Fibroblast of skin of abdomen (primary cell): ENCODE measurements around the gene SMYD5.

ENCODE experiments used
- DNase-seq: peaks from one replicate; pipeline ENCODE4 v3.0.0-alpha.2; 2013

The SMYD5 gene

GRCh38 chr2:73239776-73240175, 25.7 kb downstream of the SMYD5 start:
- peak; percentile 28 for DNase-seq

DNA sequence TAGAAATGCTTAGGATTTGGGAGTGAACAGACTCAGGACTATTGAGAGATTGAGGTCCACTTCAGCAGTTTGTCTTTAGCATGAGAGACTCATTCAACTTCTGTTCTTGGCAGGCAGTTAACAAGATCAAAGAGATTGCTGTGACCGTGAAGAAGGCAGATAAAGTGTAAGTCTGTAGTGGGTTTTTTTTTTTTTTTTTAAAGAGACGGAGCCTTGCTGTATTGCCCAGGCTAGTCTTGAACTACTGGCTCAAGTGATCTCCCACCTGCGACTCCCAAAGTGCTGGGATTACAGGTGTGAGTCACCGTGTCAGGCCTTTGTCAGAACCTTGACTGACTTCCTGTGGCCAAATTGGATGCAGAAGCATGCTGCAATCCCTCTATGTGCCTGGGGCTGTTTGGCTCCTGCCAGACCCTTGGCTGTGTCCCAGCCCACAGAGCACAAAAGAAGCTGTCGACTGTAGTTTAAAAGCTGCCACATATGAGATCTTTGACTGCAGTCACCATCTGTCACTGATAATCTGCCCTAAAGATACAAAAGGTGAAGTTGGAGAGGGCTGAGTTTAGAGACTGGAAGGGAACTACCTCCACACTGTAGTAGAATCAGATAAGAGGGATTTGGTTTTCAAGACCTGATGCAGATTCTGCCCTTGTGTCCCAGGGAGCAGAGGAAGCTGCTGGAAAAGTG, 30.0 kb downstream of the SMYD5 start:
- DNase-seq: peak; percentile 8

DNA sequence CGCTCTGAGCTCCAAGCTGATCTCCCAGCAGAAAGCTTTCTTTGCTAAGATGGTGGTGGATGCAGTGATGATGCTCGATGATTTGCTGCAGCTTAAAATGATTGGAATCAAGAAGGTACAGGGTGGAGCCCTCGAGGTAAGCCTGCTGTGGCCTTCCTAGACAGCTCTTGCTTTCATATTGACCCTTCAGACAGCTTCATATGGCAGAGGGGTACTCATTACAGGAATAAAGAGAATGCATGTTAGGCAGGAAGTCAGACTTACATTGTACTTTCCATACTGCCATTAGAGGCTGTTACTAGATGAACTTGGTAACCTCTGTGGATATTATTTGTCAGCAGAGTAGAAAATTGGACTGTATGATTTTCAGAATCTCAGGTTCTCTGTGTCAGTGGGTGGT, 30.5 kb downstream of the SMYD5 start:
- no peak for DNase-seq

DNA sequence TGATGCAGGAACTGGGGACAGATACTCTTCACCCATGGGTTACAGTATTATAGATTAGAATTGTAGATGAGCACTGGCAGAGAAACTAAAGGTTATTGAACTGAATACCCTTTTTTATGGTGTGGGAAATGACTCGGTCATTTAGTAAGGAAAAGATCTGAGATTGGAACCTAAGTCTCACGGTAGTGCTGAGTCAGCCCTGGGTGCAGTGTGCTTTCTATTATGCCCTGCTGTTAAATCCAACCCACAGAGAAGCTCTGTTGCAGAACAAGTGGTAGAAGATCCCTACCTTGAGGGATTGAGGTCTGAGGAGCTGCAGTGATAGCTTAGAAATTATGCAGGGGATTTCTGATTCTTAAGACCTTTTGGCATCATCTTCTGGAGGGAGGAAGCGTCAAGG, 32.8 kb downstream of the SMYD5 start:
- DNase-seq: no peak

GRCh38 chr2:73249636-73250035, 35.6 kb downstream of the SMYD5 start:
- no peak for DNase-seq

- no peak for DNase-seq
These were observed 37.1 kb downstream of the SMYD5 start for GRCh38 chr2:73250872-73251846.

GRCh38 chr2:73252238-73253027, 38.4 kb downstream of the SMYD5 start:
- DNase-seq: no peak

DNA sequence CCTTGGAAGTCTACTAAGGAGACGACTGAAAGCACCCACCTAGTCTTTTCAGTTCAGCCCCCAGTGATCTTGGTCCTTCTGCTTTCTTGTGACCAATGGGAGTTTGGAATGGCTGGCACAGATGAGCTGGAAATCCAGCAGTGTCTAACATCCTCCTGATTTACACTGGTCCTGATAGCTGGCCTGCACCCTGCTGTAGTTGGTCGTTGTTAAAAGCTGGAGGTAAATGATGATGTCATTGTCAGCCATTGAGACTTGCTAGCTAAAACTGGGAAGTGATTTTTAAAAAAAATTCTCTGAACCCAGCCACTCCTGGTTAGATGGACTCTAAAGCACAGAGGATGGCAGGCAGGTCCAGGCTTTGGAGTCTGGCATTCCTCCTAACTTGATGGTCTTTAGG, 39.4 kb downstream of the SMYD5 start:
- no peak for DNase-seq

- no peak for DNase-seq
These were observed 39.9 kb downstream of the SMYD5 start for GRCh38 chr2:73253901-73254300.

DNA sequence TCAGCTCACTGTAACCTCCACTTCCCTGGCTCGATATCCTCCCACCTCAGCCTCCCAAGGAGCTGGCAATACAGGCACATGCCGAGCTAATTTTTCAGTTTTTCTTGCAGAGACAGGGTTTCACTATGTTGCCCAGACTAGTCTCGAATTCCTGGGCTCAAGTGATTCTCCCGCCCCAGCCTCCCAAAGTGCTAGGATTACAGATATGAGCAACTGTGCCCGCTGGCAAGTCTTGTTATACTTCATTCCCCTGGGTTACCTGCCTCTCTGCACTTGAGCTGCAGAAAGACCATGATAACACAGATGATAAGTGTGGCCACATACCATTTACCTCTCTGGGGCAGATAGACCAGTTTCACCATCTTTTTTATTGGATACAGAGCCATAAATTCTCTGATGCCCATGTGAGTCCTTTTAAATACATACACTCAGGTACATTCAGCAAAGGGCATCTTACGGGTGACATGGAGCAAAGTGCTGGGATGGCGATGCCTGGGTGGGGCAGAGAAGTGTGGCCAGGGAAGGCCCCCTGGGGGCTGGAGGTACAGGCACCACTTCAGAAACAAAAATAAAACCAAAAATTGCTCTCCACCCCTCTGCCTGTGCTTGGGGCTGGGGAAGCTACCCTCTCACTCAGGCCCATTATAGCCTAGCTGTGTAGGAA, 40.4 kb downstream of the SMYD5 start:
- no peak for DNase-seq

DNA sequence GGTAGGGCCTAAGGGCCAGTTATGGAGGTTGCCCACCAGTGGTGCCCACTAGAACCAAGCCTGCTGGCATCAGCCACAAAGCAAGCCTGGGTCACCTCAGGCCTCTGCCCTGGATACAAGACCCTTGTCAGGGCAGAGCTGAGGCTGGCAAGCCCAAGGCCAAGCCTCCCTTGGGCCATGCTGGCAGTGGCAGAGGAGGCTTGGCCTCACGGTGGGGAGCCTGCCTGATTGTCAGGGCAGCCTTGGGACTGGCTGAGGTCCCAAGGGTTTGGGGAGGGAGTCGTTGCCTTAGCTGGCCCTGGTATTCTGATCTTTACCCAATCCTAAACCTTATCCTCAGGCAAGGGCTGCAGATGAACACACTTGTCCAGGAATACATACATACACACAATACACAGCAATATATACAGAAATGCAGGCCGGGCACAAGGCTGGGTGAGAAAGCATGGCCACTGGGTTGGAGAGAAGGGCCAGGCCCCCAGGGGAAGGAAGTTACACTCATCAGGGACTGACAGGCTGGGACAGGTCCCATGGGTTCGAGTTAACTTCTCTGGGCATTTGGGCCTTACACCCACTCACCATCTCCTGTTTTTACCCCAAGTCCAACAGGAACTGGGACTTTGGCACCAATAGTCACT, 41.1 kb downstream of the SMYD5 start:
- DNase-seq: no peak

GRCh38 chr2:73255907-73256617, 42.0 kb downstream of the SMYD5 start:
- no peak for DNase-seq

- DNase-seq: no peak
These were observed 42.5 kb downstream of the SMYD5 start for GRCh38 chr2:73256618-73256922.

- DNase-seq: no peak
These were observed 43.0 kb downstream of the SMYD5 start for GRCh38 chr2:73257021-73257420.

DNA sequence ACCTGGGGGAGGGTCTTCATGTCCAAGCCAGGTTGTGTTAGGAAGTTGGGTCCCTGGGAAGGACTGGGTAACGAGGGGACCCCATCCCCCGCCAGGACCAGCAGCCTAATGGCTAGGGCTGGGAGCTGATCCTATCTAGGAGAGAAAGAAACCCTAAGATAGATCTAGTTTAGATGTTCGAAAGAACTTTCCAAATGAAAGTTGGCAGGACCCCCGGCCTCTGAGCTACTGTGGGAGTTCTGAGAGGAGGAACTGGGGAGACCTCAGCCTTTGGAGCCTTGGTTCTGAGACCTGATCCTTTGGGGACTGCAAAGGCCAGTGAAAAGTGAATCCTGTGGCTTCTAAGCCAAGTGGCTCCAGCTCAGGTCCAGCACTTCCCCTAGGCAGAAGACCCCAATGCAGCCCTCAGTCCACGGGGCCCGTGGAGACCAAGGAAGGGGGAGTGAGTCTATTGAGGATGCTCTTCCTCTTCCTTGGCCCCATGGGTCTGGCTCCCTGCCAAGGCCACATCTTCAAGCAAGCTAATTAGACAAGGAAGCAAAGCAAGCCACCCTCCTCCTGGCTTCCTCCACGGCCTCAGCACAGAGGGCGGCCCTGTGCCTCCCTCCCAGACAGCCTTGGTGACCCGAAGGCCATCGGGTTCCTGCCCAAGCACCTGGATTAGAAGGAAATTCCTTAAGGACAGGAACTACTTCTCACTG, 43.5 kb downstream of the SMYD5 start:
- no peak for DNase-seq

GRCh38 chr2:73258186-73258912, 44.3 kb downstream of the SMYD5 start:
- no peak for DNase-seq

DNA sequence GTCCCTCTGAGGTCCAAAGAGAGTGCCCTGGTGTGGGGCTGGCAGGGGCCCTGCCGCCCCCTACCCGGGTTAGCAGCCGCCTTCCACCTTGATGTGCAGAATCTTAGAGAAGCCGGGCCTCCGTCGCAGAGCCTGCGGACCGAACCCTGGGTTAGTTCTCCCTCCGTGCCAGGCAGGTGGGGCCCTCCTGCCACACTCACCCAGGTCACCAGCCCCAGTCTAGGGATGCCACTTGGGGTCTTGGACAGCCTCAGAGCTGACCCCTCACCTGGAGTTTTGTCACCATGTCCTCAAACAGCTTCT, 44.8 kb downstream of the SMYD5 start:
- DNase-seq: no peak

- no peak for DNase-seq
These were observed 45.2 kb downstream of the SMYD5 start for GRCh38 chr2:73259276-73259675.

GRCh38 chr2:73259704-73260337, 45.8 kb downstream of the SMYD5 start:
- no peak for DNase-seq
